BLaER1 treated with 17β-estradiol and CSF1 and Interleukin-3, amounts not matched to agents 10 nM and 100 nM (cell line): ENCODE results near the gene SESTD1.
"Not testable (repeated sequence)": the region's sequence is repeated elsewhere in the genome, so short reads cannot be mapped to it uniquely, and the experiment has no call there.

ENCODE experiments used
- H3K27ac ChIP-seq, 11 experiments: shearing (Covaris generic); formaldehyde crosslinking; 2 replicates each; pipeline ENCODE4 v1.8.1; 2022
- H3K27me3 ChIP-seq, 11 experiments: shearing (Covaris generic); formaldehyde crosslinking; 2 replicates each; pipeline ENCODE4 v1.8.1; 2022
- H3K36me3 ChIP-seq, 11 experiments: shearing (Covaris generic); formaldehyde crosslinking; 2 replicates each; pipeline ENCODE4 v1.8.1; 2022
- H3K4me1 ChIP-seq, 10 experiments: shearing (Covaris generic); formaldehyde crosslinking; 2 replicates each; pipeline ENCODE4 v1.8.1; 2022
- H3K4me2 ChIP-seq, 11 experiments: shearing (Covaris generic); formaldehyde crosslinking; 2 replicates each; pipeline ENCODE4 v1.8.1; 2022
- H3K4me3 ChIP-seq, 10 experiments: shearing (Covaris generic); formaldehyde crosslinking; 2 replicates each; pipeline ENCODE4 v1.8.1; 2022
- H3K9ac ChIP-seq, 11 experiments: shearing (Covaris generic); formaldehyde crosslinking; 2 replicates each; pipeline ENCODE4 v1.8.1; 2022
- H3K9me3 ChIP-seq, 11 experiments: shearing (Covaris generic); formaldehyde crosslinking; replicated peaks in 1 of 11; 2 replicates each; pipeline ENCODE4 v1.8.1; 2022
- H4K20me1 ChIP-seq, 11 experiments: shearing (Covaris generic); formaldehyde crosslinking; 2 replicates each; pipeline ENCODE4 v1.8.1; 2022
- Cebpa-rat ChIP-seq, 11 experiments: shearing (Covaris generic); IDR thresholded peaks; 2 replicates each; pipeline ENCODE4 v1.8.1; 2022

SESTD1 gene

GRCh38 chr2:179071810-179072355 is 192.7 kb downstream of the SESTD1 start:
- Histone ChIP-seq H3K9me3 (peaks cover 7 to 33% (median 20%) of the 10 kb centered on the region in 11 experiments), H3K4me3 (no peak overlapping the region), H3K36me3 (no peaks in the 10 kb centered on the region), H3K27ac (no peak overlapping the region), H3K9ac (no peak overlapping the region), H3K27me3 (no peaks in the 10 kb centered on the region), H3K4me2 (no peak overlapping the region), H4K20me1 (no peaks in the 10 kb centered on the region), H3K4me1 (no peaks in the 10 kb centered on the region)
- TF ChIP-seq Cebpa-rat (IDR thresholded peaks at IDR 0.05): no peak

GRCh38 chr2:179070895-179071294 is 193.7 kb downstream of the SESTD1 start:
- H3K27ac ChIP-seq: no peak overlapping the region
- H3K36me3 ChIP-seq: no peaks in the 10 kb centered on the region
- no peak for TF ChIP-seq Cebpa-rat (IDR thresholded peaks at IDR 0.05)

GRCh38 chr2:179069685-179070084 is 194.9 kb downstream of the SESTD1 start:
- Histone ChIP-seq H4K20me1 (no peaks in the 10 kb centered on the region), H3K9ac (no peak overlapping the region), H3K27me3 (no peaks in the 10 kb centered on the region), H3K4me3 (no peak overlapping the region), H3K27ac (no peak overlapping the region), H3K9me3 (peaks cover 8 to 26% (median 12%) of the 10 kb centered on the region in 11 experiments; a peak in 20 of 22 replicates), H3K4me1 (peaks cover 0 to 5% (median 0%) of the 10 kb centered on the region in 10 experiments; a peak in 1 of 20 replicates), H3K4me2 (no peak overlapping the region), H3K36me3 (no peaks in the 10 kb centered on the region)
- no peak for TF ChIP-seq Cebpa-rat (IDR thresholded peaks at IDR 0.05)

More at GRCh38 chr2:179070895-179071294, 193.7 kb downstream of the SESTD1 start:
- Histone ChIP-seq H3K4me2 (no peak overlapping the region), H3K4me3 (no peak overlapping the region), H3K27me3 (no peaks in the 10 kb centered on the region), H4K20me1 (no peaks in the 10 kb centered on the region), H3K9me3 (peaks cover 8 to 28% (median 16%) of the 10 kb centered on the region in 11 experiments; a peak in 20 of 22 replicates), H3K9ac (no peak overlapping the region), H3K4me1 (peaks cover 0 to 5% (median 0%) of the 10 kb centered on the region in 10 experiments; a peak in 1 of 20 replicates)

- H4K20me1 ChIP-seq: no peaks in the 10 kb centered on the region
- H3K36me3 ChIP-seq: no peaks in the 10 kb centered on the region
- H3K4me2 ChIP-seq: no peak overlapping the region
- H3K9me3 ChIP-seq: peaks cover 8 to 25% (median 12%) of the 10 kb centered on the region in 11 experiments; a peak in 20 of 22 replicates
- no peaks in the 10 kb centered on the region for H3K27me3 ChIP-seq
- peaks cover 0 to 5% (median 0%) of the 10 kb centered on the region in 10 experiments; a peak in 1 of 20 replicates for H3K4me1 ChIP-seq
- no peak overlapping the region for H3K9ac ChIP-seq
- TF ChIP-seq Cebpa-rat (IDR thresholded peaks at IDR 0.05): no peak
- H3K27ac ChIP-seq: no peak overlapping the region
- H3K4me3 ChIP-seq: no peak overlapping the region
Measured at GRCh38 chr2:179068991-179069643, 195.5 kb downstream of the SESTD1 start.

- H3K9ac ChIP-seq: no peak overlapping the region
- no peak overlapping the region for H3K4me3 ChIP-seq
- no peak for TF ChIP-seq Cebpa-rat (IDR thresholded peaks at IDR 0.05)
- H3K36me3 ChIP-seq: no peaks in the 10 kb centered on the region
- H4K20me1 ChIP-seq: no peaks in the 10 kb centered on the region
- H3K9me3 ChIP-seq: no peaks in the 10 kb centered on the region
- H3K27ac ChIP-seq: peak overlapping the region in 2 of 11 experiments; percentile 13 to 42; a peak in 4 of 22 replicates
- H3K4me1 ChIP-seq: peaks cover 13 to 26% (median 22%) of the 10 kb centered on the region in 10 experiments
- H3K4me2 ChIP-seq: peak overlapping the region; percentile 31 to 75 (median 54); a peak in 16 of 22 replicates
- H3K27me3 ChIP-seq: no peaks in the 10 kb centered on the region
Measured at GRCh38 chr2:179059026-179059700, 205.5 kb downstream of the SESTD1 start.

GRCh38 chr2:179057737-179058136 is 206.9 kb downstream of the SESTD1 start:
- no peaks in the 10 kb centered on the region for H4K20me1 ChIP-seq
- no peak overlapping the region for H3K4me3 ChIP-seq
- peak overlapping the region; percentile 31 to 75 (median 54); a peak in 17 of 22 replicates for H3K4me2 ChIP-seq
- no peak overlapping the region; a peak in 1 of 22 replicates for H3K27ac ChIP-seq
- peaks cover 13 to 26% (median 22%) of the 10 kb centered on the region in 10 experiments for H3K4me1 ChIP-seq
- H3K36me3 ChIP-seq: no peaks in the 10 kb centered on the region
- H3K27me3 ChIP-seq: no peaks in the 10 kb centered on the region
- TF ChIP-seq Cebpa-rat (IDR thresholded peaks at IDR 0.05): no peak
- H3K9ac ChIP-seq: no peak overlapping the region
- no peaks in the 10 kb centered on the region for H3K9me3 ChIP-seq

GRCh38 chr2:179053568-179053967 is 211.1 kb downstream of the SESTD1 start:
- H3K27me3 ChIP-seq, H3K4me3 ChIP-seq, H3K9me3 ChIP-seq, H3K36me3 ChIP-seq, H3K9ac ChIP-seq, H3K4me2 ChIP-seq, H3K27ac ChIP-seq, H4K20me1 ChIP-seq: not testable (repeated sequence)
- peaks cover 9 to 21% (median 11%) of the 10 kb centered on the region in 10 experiments; a peak in 19 of 20 replicates for H3K4me1 ChIP-seq
